Right ventricle myocardium superior (tissue), 1 donor: Measurements from ENCODE around the gene TNXB. TPM values are rescaled to one million over a fixed set of nuclear protein-coding genes. Genes with fewer than 3 reads are reported as not detected.
A peak's percentile ranks its signal among the peaks of the same experiment; 100 is the strongest.
"Not testable (repeated sequence)": the region's sequence is repeated elsewhere in the genome, so short reads cannot be mapped to it uniquely, and the experiment has no call there.

Source experiments
- ATAC-seq: fragments of 200-7000 bp; cut with Tn5 transposase; one replicate; pipeline ENCODE4 v1.9.1; 2020; ENCODE audit warnings: mild to moderate bottlenecking; ENCODE audit not compliant: poor library complexity
- DNase-seq: peaks from one replicate; pipeline ENCODE4 v3.0.0-alpha.2; 2020
- intact Hi-C: fragments of 100-400 bp; cut with DNase I; formaldehyde crosslinking; loops from one replicate; pipeline ENCODE4 v1.11.2; 2022
- total RNA-seq: library from RNA; stranded (reverse); fragmentation: NEBNext Ultra II Directional; extraction: Animal tissue kit (Norgen Biotek cat#: 25700); gene quantifications from one replicate; pipeline ENCODE4 v1.2.1, GENCODE V29; 2021
- donor health status: DM: no; HTN: yes; CAD: no; lungs with severe emphysema.

TNXB gene
- total RNA-seq, 1 donor from 2014 or later = 65.8 TPM

GRCh38 chr6:32037598-32038524 is 71.3 kb downstream of the TNXB start, which contains the start of gene CYP21A2:
TSS of gene CYP21A2 (plus strand) at chr6:32038415. CDS start at chr6:32038423, 8 bp downstream.
- DNase-seq, ATAC-seq, intact Hi-C loops: not testable (repeated sequence)

- ATAC-seq, DNase-seq, intact Hi-C loops: not testable (repeated sequence)
These were observed 72.0 kb downstream of the TNXB start for GRCh38 chr6:32037136-32037535.

GRCh38 chr6:32035283-32036013 is 73.7 kb downstream of the TNXB start:
- intact Hi-C loops, DNase-seq: not testable (repeated sequence)
- ATAC-seq = peak; percentile 52

- DNase-seq, intact Hi-C loops: not testable (repeated sequence)
These were observed 79.6 kb downstream of the TNXB start for GRCh38 chr6:32029553-32029952.

GRCh38 chr6:32028631-32029030 is 80.5 kb downstream of the TNXB start:
- DNase-seq, ATAC-seq, intact Hi-C loops: not testable (repeated sequence)

More at GRCh38 chr6:32029553-32029952, 79.6 kb downstream of the TNXB start:
- ATAC-seq = not testable (repeated sequence)

GRCh38 chr6:32022100-32022499 is 87.0 kb downstream of the TNXB start:
- peak; percentile 38 for ATAC-seq
- intact Hi-C loops, DNase-seq: not testable (repeated sequence)

- intact Hi-C loops, DNase-seq: not testable (repeated sequence)
- ATAC-seq = peak; percentile 81
These were observed 94.6 kb downstream of the TNXB start, which contains the start of gene C4B for GRCh38 chr6:32014547-32014946. TSS of gene C4B (plus strand) at chr6:32014795. CDS start at chr6:32014846, 51 bp downstream.

- intact Hi-C loops, DNase-seq, ATAC-seq: not testable (repeated sequence)
These were observed 95.4 kb downstream of the TNXB start for GRCh38 chr6:32013738-32014137.

- intact Hi-C loops, ATAC-seq: not testable (repeated sequence)
- peak; percentile 47 for DNase-seq
These were observed 96.1 kb downstream of the TNXB start for GRCh38 chr6:32012941-32013617.

- intact Hi-C loops, ATAC-seq, DNase-seq: not testable (repeated sequence)
These were observed 98.1 kb downstream of the TNXB start for GRCh38 chr6:32010856-32011530.

- intact Hi-C loops, DNase-seq, ATAC-seq: not testable (repeated sequence)
These were observed 99.6 kb downstream of the TNXB start for GRCh38 chr6:32009537-32009936.

- ATAC-seq, DNase-seq, intact Hi-C loops: not testable (repeated sequence)
These were observed 100.5 kb downstream of the TNXB start for GRCh38 chr6:32008616-32009015.

- ATAC-seq, intact Hi-C loops, DNase-seq: not testable (repeated sequence)
These were observed 101.1 kb downstream of the TNXB start for GRCh38 chr6:32008037-32008436.

GRCh38 chr6:32007086-32007485 is 102.1 kb downstream of the TNXB start:
- ATAC-seq, intact Hi-C loops, DNase-seq: not testable (repeated sequence)

GRCh38 chr6:32005991-32006529 is 103.1 kb downstream of the TNXB start:
- DNase-seq, intact Hi-C loops, ATAC-seq: not testable (repeated sequence)

- ATAC-seq, DNase-seq, intact Hi-C loops: not testable (repeated sequence)
These were observed 103.6 kb downstream of the TNXB start for GRCh38 chr6:32005538-32005880.

- intact Hi-C loops, DNase-seq, ATAC-seq: not testable (repeated sequence)
These were observed 104.1 kb downstream of the TNXB start for GRCh38 chr6:32004864-32005537.
